HepG2 (cell line): ENCODE data around the gene ZNF655. TPM values are rescaled to one million over a fixed set of nuclear protein-coding genes. Genes with fewer than 3 reads are reported as not detected.

Experiments
- ADNP ChIP-seq: sonication (generic); formaldehyde crosslinking; IDR thresholded peaks from 2 replicates; pipeline ENCODE4 v1.4.0; 2020; ENCODE audit warnings: missing genetic modification reagents
- ARNT ChIP-seq: fragments of 450-650 bp; IDR thresholded peaks from 2 replicates; pipeline ENCODE4 v1.6.1; 2017
- BRCA1 ChIP-seq: sonication (generic); formaldehyde crosslinking; IDR thresholded peaks from 2 replicates; pipeline ENCODE4 v1.4.0; 2020; ENCODE audit warnings: missing genetic modification reagents
- FOXA3 ChIP-seq: IDR thresholded peaks from 2 replicates; pipeline ENCODE4 v1.6.1; 2016; ENCODE audit warnings: missing genetic modification reagents, missing compliant biosample characterization
- KLF6 ChIP-seq: IDR thresholded peaks from 2 replicates; pipeline ENCODE4 v1.8.0; 2016; ENCODE audit warnings: missing biosample characterization, missing genetic modification reagents
- MEIS2 ChIP-seq: sonication (generic); formaldehyde crosslinking; IDR thresholded peaks from 2 replicates; pipeline ENCODE4 v1.9.0; 2021; ENCODE audit warnings: mild to moderate bottlenecking, missing genetic modification reagents
- MTA3 ChIP-seq: sonication (generic); formaldehyde crosslinking; IDR thresholded peaks from 2 replicates; pipeline ENCODE4 v1.4.0; 2020; ENCODE audit warnings: missing genetic modification reagents
- MZF1 ChIP-seq: sonication (generic); formaldehyde crosslinking; IDR thresholded peaks from 2 replicates; pipeline ENCODE4 v1.8.1; 2023; ENCODE audit warnings: mild to moderate bottlenecking, missing genetic modification reagents, borderline replicate concordance
- NR2F6 ChIP-seq, 2 experiments: IDR thresholded peaks; 2 replicates each; pipeline ENCODE4 v1.6.1; 2016; ENCODE audit warnings: antibody characterized with exemption in 1 of 2, mild to moderate bottlenecking in 1 of 2
- PAF1 ChIP-seq: IDR thresholded peaks from 2 replicates; pipeline ENCODE4 v1.6.1; 2016; ENCODE audit warnings: missing genetic modification reagents, missing compliant biosample characterization
- REL ChIP-seq: sonication (generic); formaldehyde crosslinking; conservative IDR thresholded peaks from 2 replicates; pipeline ENCODE4 v1.8.0; 2022; ENCODE audit warnings: mild to moderate bottlenecking, missing genetic modification reagents, moderate library complexity
- SALL1 ChIP-seq: sonication (generic); formaldehyde crosslinking; IDR thresholded peaks from 2 replicates; pipeline ENCODE4 v1.8.0; 2022; ENCODE audit warnings: mild to moderate bottlenecking, missing genetic modification reagents
- ZC3H13 ChIP-seq: sonication (generic); formaldehyde crosslinking; IDR thresholded peaks from 2 replicates; pipeline ENCODE4 v1.8.1; 2023; ENCODE audit warnings: mild to moderate bottlenecking, missing genetic modification reagents, moderate library complexity
- ZNF317 ChIP-seq: sonication (generic); formaldehyde crosslinking; IDR thresholded peaks from 2 replicates; pipeline ENCODE4 v1.5.0; 2020; ENCODE audit warnings: mild to moderate bottlenecking, missing genetic modification reagents
- ZNF510 ChIP-seq: sonication (generic); formaldehyde crosslinking; IDR thresholded peaks from 2 replicates; pipeline ENCODE4 v1.4.0; 2020; ENCODE audit warnings: low read depth, mild to moderate bottlenecking, missing genetic modification reagents
- ZNF572 ChIP-seq: sonication (generic); formaldehyde crosslinking; IDR thresholded peaks from 2 replicates; pipeline ENCODE4 v1.5.1; 2020; ENCODE audit warnings: mild to moderate bottlenecking, missing genetic modification reagents
- ZNF747 ChIP-seq: sonication (generic); formaldehyde crosslinking; IDR thresholded peaks from 2 replicates; pipeline ENCODE4 v1.8.1; 2023; ENCODE audit warnings: missing genetic modification reagents, mild to moderate bottlenecking, borderline replicate concordance
- polyA plus RNA-seq, 8 experiments: library from polyadenylated mRNA; depleted of rRNA in 3 of 8; stranded (reverse) in 7 of 8; unstranded in 1 of 8; fragments of >200 nt; fragmentation: Illumina TruSeq in 4 of 8; extraction: Trizol in 4 of 8; gene quantifications; 2 replicates each; pipeline versions ENCODE4 v1.2.1 to v1.2.3, GENCODE V29; 2011 to 2016; ENCODE audit warnings: low read depth in 4 of 8, missing spikeins in 1 of 8, mixed read lengths in 1 of 8; ENCODE audit not compliant: insufficient read depth in 1 of 8
- total RNA-seq, 5 experiments: library from RNA; depleted of rRNA; stranded (reverse); fragments of >200 nt; fragmentation: Illumina TruSeq; extraction: Trizol; gene quantifications; 2 replicates each; pipeline ENCODE4 v1.2.3, GENCODE V29; 2016; ENCODE audit warnings: low read depth in 1 of 5
- TF ChIP-seq, protein P1 (sequence below): IDR thresholded peaks from 2 replicates; pipeline ENCODE4 v1.6.1; 2016; ENCODE audit warnings: low read depth
- TF ChIP-seq, protein P2 (sequence below): IDR thresholded peaks from 2 replicates; pipeline ENCODE4 v1.6.1; 2016; ENCODE audit warnings: mild to moderate bottlenecking
- TF ChIP-seq, protein P3 (sequence below): IDR thresholded peaks from 2 replicates; pipeline ENCODE4 v1.6.1; 2012; ENCODE audit warnings: inconsistent platforms
- TF ChIP-seq, protein P4 (sequence below): sonication (generic); formaldehyde crosslinking; IDR thresholded peaks from 2 replicates; pipeline ENCODE4 v1.5.1; 2020; ENCODE audit warnings: mild to moderate bottlenecking, missing genetic modification reagents, borderline replicate concordance
- TF ChIP-seq, protein P5 (sequence below): sonication (generic); formaldehyde crosslinking; IDR thresholded peaks from 2 replicates; pipeline ENCODE4 v1.5.0; 2020; ENCODE audit warnings: missing genetic modification reagents
- TF ChIP-seq, protein P6 (sequence below): sonication (generic); formaldehyde crosslinking; IDR thresholded peaks from 2 replicates; pipeline ENCODE4 v1.5.1; 2020; ENCODE audit warnings: missing genetic modification reagents, mild to moderate bottlenecking, borderline replicate concordance

ZNF655 gene
- total and polyA plus RNA-seq, 2 of the 13 experiments (the other 11 are each of a cell fraction or from before 2014, with no cell fraction given), result 53.4 to 75.6 TPM

DNA sequence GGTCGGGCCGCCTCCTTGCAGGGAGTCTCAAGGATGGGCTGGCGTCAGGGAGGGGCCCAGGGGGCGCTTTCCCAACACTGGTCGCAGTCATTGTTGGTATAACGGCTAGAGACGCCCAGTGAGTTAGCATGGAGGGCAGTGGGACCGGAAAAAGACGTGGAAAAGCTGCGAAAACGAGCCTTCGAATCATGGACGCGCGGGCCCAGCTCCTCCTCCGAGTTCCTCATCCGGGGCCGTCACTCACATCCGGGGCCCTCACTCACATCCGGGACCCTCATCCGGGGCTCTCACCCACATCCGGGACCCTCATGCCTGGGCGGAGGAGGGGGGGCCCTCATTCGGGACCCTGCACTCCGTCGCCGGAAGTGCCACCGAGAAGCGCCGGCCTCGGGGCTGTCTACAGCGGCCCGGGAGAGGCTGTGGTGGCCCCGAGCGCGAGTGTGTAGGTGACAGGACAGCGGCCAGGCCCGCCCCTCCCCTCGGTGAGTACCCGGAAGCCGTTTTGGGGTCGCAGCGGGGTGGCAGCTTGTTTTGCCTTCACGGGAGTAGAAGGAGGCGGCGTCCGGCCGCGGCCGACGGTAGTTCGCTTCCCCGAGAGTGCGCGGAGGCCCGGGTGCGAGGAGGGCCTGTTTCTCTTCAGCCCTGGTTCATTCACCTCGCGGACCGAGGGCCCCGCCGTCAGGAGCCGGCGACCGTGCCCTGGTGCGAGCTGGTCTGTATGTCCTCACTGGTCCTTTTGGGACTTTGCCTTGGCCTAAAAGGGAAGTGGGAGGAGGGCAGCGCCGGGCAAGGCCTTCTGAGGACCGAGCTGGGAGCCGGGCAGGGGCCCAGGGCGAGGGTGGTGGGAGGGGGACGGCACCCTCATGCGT, at the start of gene ZNF655 (continued):
- TF ChIP-seq MZF1 (no peak), ZC3H13 (peak; percentile 89), KLF6 (CRISPR knock-in tag) (peak; percentile 32; the same call in 1 of the 2 replicates), FOXA3 (CRISPR knock-in tag) (no peak), ARNT (no peak), ZNF572 (peak; percentile 55; the same call in 1 of the 2 replicates), NR2F6 (IDR thresholded peaks at IDR 0.05) (no peak), NR2F6 (CRISPR knock-in tag; IDR thresholded peaks at IDR 0.05) (peak; percentile 22; the same call in 1 of the 2 replicates), BRCA1 (CRISPR knock-in tag) (no peak), REL (0 out of 2 replicates have a peak, but pooled peaks have one; percentile 72), SALL1 (peak; percentile 52), ZNF510 (CRISPR knock-in tag) (no peak), ADNP (CRISPR knock-in tag) (no peak), MTA3 (no peak), PAF1 (CRISPR knock-in tag) (no peak), ZNF747 (no peak; the same call in none of the 2 replicates), MEIS2 (peak; percentile 41; the same call in 1 of the 2 replicates), ZNF317 (CRISPR knock-in tag) (peak; percentile 86)
- TF ChIP-seq, protein P1, sequence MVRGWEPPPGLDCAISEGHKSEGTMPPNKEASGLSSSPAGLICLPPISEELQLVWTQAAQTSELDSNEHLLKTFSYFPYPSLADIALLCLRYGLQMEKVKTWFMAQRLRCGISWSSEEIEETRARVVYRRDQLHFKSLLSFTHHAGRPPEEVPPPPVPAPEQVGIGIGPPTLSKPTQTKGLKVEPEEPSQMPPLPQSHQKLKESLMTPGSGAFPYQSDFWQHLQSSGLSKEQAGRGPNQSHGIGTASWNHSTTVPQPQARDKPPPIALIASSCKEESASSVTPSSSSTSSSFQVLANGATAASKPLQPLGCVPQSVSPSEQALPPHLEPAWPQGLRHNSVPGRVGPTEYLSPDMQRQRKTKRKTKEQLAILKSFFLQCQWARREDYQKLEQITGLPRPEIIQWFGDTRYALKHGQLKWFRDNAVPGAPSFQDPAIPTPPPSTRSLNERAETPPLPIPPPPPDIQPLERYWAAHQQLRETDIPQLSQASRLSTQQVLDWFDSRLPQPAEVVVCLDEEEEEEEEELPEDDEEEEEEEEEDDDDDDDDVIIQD, result peak; percentile 26
- TF ChIP-seq, protein P2, sequence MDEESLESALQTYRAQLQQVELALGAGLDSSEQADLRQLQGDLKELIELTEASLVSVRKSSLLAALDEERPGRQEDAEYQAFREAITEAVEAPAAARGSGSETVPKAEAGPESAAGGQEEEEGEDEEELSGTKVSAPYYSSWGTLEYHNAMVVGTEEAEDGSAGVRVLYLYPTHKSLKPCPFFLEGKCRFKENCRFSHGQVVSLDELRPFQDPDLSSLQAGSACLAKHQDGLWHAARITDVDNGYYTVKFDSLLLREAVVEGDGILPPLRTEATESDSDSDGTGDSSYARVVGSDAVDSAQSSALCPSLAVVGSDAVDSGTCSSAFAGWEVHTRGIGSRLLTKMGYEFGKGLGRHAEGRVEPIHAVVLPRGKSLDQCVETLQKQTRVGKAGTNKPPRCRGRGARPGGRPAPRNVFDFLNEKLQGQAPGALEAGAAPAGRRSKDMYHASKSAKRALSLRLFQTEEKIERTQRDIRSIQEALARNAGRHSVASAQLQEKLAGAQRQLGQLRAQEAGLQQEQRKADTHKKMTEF (CRISPR knock-in tag), result peak; percentile 87
- TF ChIP-seq, protein P3, sequence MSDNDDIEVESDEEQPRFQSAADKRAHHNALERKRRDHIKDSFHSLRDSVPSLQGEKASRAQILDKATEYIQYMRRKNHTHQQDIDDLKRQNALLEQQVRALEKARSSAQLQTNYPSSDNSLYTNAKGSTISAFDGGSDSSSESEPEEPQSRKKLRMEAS, result peak; percentile 58
- TF ChIP-seq, protein P4, sequence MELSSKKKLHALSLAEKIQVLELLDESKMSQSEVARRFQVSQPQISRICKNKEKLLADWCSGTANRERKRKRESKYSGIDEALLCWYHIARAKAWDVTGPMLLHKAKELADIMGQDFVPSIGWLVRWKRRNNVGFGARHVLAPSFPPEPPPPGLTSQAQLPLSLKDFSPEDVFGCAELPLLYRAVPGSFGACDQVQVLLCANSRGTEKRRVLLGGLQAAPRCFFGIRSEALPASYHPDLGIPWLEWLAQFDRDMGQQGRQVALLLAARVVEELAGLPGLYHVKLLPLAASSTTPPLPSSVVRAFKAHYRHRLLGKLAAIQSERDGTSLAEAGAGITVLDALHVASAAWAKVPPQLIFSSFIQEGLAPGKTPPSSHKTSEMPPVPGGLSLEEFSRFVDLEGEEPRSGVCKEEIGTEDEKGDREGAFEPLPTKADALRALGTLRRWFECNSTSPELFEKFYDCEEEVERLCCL, result no peak
- TF ChIP-seq, protein P5, sequence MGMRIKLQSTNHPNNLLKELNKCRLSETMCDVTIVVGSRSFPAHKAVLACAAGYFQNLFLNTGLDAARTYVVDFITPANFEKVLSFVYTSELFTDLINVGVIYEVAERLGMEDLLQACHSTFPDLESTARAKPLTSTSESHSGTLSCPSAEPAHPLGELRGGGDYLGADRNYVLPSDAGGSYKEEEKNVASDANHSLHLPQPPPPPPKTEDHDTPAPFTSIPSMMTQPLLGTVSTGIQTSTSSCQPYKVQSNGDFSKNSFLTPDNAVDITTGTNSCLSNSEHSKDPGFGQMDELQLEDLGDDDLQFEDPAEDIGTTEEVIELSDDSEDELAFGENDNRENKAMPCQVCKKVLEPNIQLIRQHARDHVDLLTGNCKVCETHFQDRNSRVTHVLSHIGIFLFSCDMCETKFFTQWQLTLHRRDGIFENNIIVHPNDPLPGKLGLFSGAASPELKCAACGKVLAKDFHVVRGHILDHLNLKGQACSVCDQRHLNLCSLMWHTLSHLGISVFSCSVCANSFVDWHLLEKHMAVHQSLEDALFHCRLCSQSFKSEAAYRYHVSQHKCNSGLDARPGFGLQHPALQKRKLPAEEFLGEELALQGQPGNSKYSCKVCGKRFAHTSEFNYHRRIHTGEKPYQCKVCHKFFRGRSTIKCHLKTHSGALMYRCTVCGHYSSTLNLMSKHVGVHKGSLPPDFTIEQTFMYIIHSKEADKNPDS (CRISPR knock-in tag), result no peak
- TF ChIP-seq, protein P6, sequence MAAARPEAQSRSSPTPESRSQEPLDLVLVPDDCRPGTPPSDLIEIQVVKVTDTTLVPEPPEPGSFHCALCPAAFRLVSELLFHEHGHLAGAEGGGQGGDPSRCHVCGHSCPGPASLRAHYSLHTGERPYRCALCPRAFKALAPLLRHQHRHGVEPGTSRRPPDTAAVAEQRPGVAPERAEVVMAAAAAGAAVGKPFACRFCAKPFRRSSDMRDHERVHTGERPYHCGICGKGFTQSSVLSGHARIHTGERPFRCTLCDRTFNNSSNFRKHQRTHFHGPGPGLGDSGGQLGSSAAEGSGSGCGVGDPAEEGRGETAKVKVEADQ, result 0 out of 2 replicates have a peak, but pooled peaks have one; percentile 24
